Thyroid gland (tissue), 4 donors: ENCODE results near the gene CAMK1D.

ENCODE experiments used
- POLR2A ChIP-seq, 2 donors: fragments of 450-650 bp; IDR thresholded peaks; one replicate each; pipeline ENCODE4 v1.6.1; 2017; ENCODE audit warnings: antibody characterized with exemption in 2 of 2, mild to moderate bottlenecking in 2 of 2, moderate library complexity in 1 of 2
- TF ChIP-seq, protein P1 (sequence below), 6 experiments: fragments of 200-600 bp in 3 of 6; fragments of 450-650 bp in 3 of 6; sonication (generic) in 3 of 6; IDR thresholded peaks; one replicate each; pipeline ENCODE4 v1.5.1; 2016 to 2019; ENCODE audit warnings: antibody characterized with exemption in 6 of 6, mild to moderate bottlenecking in 2 of 6, inconsistent platforms in 1 of 6, moderate library complexity in 1 of 6

DNA sequence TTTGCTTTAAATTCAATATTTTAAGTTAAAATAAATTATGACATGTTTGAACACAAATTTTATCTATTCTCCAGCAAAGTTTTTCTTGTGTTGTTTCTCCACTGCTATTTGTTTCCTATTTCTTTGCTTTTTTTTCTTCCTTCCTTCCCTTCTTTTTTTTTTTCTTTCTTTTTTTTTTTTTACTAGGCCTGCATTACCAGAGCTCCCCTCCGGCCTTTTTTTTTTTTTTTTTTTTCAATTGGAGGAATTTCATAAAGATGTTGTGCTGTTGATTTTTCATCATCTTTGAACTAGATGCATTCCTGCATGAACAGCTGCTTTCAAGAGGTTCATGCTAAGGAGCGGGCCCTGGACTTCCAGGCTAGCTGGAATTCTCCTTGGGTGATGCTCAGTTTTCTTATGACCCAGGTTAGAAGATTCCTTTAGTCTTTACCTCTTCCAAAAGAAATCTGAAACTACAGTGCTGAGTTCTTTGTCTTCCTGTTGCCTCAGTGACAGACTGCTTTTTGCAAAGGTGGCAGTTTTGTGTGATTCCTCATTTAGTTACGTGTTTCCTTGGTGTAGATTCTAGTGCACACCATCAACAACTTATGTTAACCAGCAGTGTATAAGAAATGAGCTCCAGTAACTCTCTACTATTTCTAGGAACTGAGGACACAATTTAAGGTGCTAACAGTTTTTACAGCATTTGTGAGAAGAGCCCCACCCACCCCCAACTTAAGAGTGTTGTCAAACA lies 4.8 kb upstream of the CAMK1D start:
- TF ChIP-seq, protein P1, sequence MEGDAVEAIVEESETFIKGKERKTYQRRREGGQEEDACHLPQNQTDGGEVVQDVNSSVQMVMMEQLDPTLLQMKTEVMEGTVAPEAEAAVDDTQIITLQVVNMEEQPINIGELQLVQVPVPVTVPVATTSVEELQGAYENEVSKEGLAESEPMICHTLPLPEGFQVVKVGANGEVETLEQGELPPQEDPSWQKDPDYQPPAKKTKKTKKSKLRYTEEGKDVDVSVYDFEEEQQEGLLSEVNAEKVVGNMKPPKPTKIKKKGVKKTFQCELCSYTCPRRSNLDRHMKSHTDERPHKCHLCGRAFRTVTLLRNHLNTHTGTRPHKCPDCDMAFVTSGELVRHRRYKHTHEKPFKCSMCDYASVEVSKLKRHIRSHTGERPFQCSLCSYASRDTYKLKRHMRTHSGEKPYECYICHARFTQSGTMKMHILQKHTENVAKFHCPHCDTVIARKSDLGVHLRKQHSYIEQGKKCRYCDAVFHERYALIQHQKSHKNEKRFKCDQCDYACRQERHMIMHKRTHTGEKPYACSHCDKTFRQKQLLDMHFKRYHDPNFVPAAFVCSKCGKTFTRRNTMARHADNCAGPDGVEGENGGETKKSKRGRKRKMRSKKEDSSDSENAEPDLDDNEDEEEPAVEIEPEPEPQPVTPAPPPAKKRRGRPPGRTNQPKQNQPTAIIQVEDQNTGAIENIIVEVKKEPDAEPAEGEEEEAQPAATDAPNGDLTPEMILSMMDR (IDR thresholded peaks at IDR 0.05) = no peak
- TF ChIP-seq POLR2A (IDR thresholded peaks at IDR 0.05) = no peak
